ENCODE data around the gene SLC22A31.

DNA sequence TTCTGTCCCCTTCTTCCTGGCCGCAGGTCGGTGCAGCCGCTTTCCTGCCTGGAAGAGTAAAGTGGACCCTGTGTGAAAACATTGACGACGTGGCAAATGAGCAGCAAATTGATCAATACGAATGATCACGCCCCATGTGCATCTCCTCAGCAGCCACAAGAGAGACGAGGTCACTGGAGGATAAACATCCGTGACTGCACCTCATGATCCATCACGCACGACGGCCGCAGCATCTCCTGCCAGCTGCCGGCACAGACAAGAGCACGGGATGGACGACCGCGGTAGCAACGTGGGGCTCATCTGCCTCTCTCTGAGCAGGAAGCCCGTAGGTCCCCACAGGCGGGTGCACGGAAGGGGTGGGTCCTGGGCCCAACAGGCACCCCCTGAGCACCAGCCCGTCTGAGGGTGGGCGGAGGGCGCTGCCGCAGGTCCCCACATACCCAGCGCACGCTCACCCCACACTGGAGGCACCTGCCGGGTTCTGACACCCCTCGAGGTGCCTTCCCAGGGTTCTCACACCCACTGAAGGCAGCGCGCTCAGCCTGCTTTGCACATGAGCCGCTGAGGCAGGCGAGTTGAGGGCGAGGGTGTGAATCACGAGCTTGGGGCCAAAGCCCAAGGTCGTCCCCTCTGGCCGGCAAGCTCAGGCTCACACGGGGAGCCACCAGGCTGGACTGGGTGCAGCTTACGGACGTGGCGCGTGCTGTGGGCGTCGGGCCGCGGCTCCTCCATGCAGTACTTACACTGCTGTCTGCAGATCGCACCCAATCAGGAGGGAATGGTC is 41.1 kb downstream of the SLC22A31 start:
- TF ChIP-seq, protein P1, sequence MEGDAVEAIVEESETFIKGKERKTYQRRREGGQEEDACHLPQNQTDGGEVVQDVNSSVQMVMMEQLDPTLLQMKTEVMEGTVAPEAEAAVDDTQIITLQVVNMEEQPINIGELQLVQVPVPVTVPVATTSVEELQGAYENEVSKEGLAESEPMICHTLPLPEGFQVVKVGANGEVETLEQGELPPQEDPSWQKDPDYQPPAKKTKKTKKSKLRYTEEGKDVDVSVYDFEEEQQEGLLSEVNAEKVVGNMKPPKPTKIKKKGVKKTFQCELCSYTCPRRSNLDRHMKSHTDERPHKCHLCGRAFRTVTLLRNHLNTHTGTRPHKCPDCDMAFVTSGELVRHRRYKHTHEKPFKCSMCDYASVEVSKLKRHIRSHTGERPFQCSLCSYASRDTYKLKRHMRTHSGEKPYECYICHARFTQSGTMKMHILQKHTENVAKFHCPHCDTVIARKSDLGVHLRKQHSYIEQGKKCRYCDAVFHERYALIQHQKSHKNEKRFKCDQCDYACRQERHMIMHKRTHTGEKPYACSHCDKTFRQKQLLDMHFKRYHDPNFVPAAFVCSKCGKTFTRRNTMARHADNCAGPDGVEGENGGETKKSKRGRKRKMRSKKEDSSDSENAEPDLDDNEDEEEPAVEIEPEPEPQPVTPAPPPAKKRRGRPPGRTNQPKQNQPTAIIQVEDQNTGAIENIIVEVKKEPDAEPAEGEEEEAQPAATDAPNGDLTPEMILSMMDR (IDR thresholded peaks at IDR 0.05): no peak
- TF ChIP-seq POLR2A (IDR thresholded peaks at IDR 0.05) (no peak), POLR2AphosphoS5 (IDR thresholded peaks at IDR 0.05) (no peak)
